Natural killer cell (primary cell): Measurements from ENCODE around the gene GALNT13. TPM values are rescaled to one million over a fixed set of nuclear protein-coding genes. Genes with fewer than 3 reads are reported as not detected.

Experiments used
- ATAC-seq, 3 donors: fragments of 150-1000 bp in 2 of 3; fragments of 200-7000 bp in 1 of 3; cut with Tn5 transposase; 1 replicate in 1 of 3; 2 replicates in 2 of 3; pipeline ENCODE4 v1.10.0; 2021; ENCODE audit warnings: mild to moderate bottlenecking in 2 of 3, moderate library complexity in 2 of 3
- DNase-seq, 2 donors: peaks; one replicate each; pipeline versions ENCODE4 v3.0.0 to v3.0.0-alpha.2; 2013 to 2021; ENCODE audit warnings: mixed read lengths in 1 of 2
- H3K27ac ChIP-seq: one replicate; pipeline ENCODE4 v1.5.1; 2013; ENCODE audit warnings: mild to moderate bottlenecking, low read length
- H3K27me3 ChIP-seq: one replicate; pipeline ENCODE4 v1.6.1; 2013; ENCODE audit warnings: low read length; ENCODE audit not compliant: control insufficient read depth, insufficient read depth
- H3K36me3 ChIP-seq: one replicate; pipeline ENCODE4 v1.6.1; 2013; ENCODE audit warnings: low read length; ENCODE audit not compliant: control insufficient read depth, insufficient read depth
- H3K4me1 ChIP-seq: one replicate; pipeline ENCODE4 v1.6.1; 2013; ENCODE audit warnings: low read length; ENCODE audit not compliant: control insufficient read depth, insufficient read depth
- H3K4me3 ChIP-seq: one replicate; pipeline ENCODE4 v1.5.1; 2013; ENCODE audit warnings: low read length
- H3K9me3 ChIP-seq: one replicate; pipeline ENCODE4 v1.6.1; 2013; ENCODE audit warnings: low read length; ENCODE audit not compliant: control insufficient read depth, insufficient read depth
- H3K27ac Mint-ChIP-seq, 2 donors: one replicate each; pipeline ENCODE4 v1.8.0; 2022; ENCODE audit warnings: mild to moderate bottlenecking in 2 of 2, mixed read lengths in 2 of 2, moderate library complexity in 1 of 2
- H3K27me3 Mint-ChIP-seq, 2 donors: one replicate each; pipeline ENCODE4 v1.8.0; 2022; ENCODE audit warnings: low read depth in 2 of 2, mixed read lengths in 2 of 2
- H3K36me3 Mint-ChIP-seq: one replicate; pipeline ENCODE4 v1.8.0; 2022; ENCODE audit warnings: mixed read lengths
- H3K4me1 Mint-ChIP-seq, 2 donors: one replicate each; pipeline ENCODE4 v1.8.0; 2022; ENCODE audit warnings: mixed read lengths in 2 of 2
- H3K4me3 Mint-ChIP-seq: one replicate; pipeline ENCODE4 v1.8.0; 2022; ENCODE audit warnings: mild to moderate bottlenecking, moderate library complexity, mixed read lengths
- H3K9me3 Mint-ChIP-seq, 2 donors: one replicate each; pipeline ENCODE4 v1.8.0; 2022; ENCODE audit warnings: mixed read lengths in 2 of 2
- CTCF ChIP-seq: fragments of 200-600 bp; IDR thresholded peaks from one replicate; pipeline ENCODE4 v1.8.0; 2022; ENCODE audit warnings: antibody characterized with exemption
- WGBS: methylation state at CpG from one replicate; pipeline ENCODE4 v1.1.7; 2013; ENCODE audit warnings: missing lambda C conversion rate; ENCODE audit not compliant: insufficient coverage; 5-methylcytosine and 5-hydroxymethylcytosine counted together
- intact Hi-C: fragments of 100-400 bp; cut with micrococcal nuclease; formaldehyde crosslinking; loops from one replicate; pipeline ENCODE4 v1.14.2; 2022
- total RNA-seq, 4 donors: library from RNA; stranded (reverse); fragments of 120-200 nt in 1 of 4; gene quantifications; one replicate each; pipeline versions ENCODE4 v1.2.3 to v1.2.4, GENCODE V29; 2013 to 2022

Gene GALNT13
- total RNA-seq, 3 donors from 2014 or later (not counting 1 experiment from before 2014, with no cell fraction given): not detected

- Mint-ChIP-seq H3K4me3 (no peak overlapping the region), H3K9me3 (peaks cover 7 to 13% of the 10 kb centered on the region in 2 donors), H3K4me1 (no peaks in the 10 kb centered on the region), H3K27ac (no peak overlapping the region), H3K27me3 (no peaks in the 10 kb centered on the region), H3K36me3 (peaks cover 8% of the 10 kb centered on the region)
- no peaks in the 10 kb centered on the region for H3K27me3 ChIP-seq
- intact Hi-C loops: no loop called here
- no peak for TF ChIP-seq CTCF
- H3K36me3 ChIP-seq: no peaks in the 10 kb centered on the region
- no peak for ATAC-seq
- DNase-seq: no peak
- no peaks in the 10 kb centered on the region for H3K9me3 ChIP-seq
- no peak overlapping the region for H3K4me3 ChIP-seq
- no peaks in the 10 kb centered on the region for H3K4me1 ChIP-seq
- whole genome bisulfite sequencing: 92% methylated on average over 2 of the region's 2 CpGs
- H3K27ac ChIP-seq: no peak overlapping the region
These were observed 37.1 kb upstream of the GALNT13 start for GRCh38 chr2:153834662-153835061.

GRCh38 chr2:153858250-153858649 lies 13.5 kb upstream of the GALNT13 start:
- H3K4me3 ChIP-seq: no peak overlapping the region
- H3K27me3 Mint-ChIP-seq: no peaks in the 10 kb centered on the region
- DNase-seq: no peak
- H3K9me3 ChIP-seq: no peaks in the 10 kb centered on the region
- 93% methylated on average over 1 of the region's 1 CpG for WGBS
- TF ChIP-seq CTCF: no peak
- intact Hi-C loops: no loop called here
- no peaks in the 10 kb centered on the region for H3K36me3 ChIP-seq
- no peak overlapping the region for H3K4me3 Mint-ChIP-seq
- H3K36me3 Mint-ChIP-seq: no peaks in the 10 kb centered on the region
- H3K9me3 Mint-ChIP-seq: peaks cover 5 to 16% of the 10 kb centered on the region in 2 donors
- ATAC-seq: no peak
- H3K27ac ChIP-seq: no peak overlapping the region
- H3K4me1 Mint-ChIP-seq: no peaks in the 10 kb centered on the region
- H3K4me1 ChIP-seq: no peaks in the 10 kb centered on the region
- H3K27ac Mint-ChIP-seq: no peak overlapping the region
- H3K27me3 ChIP-seq: no peaks in the 10 kb centered on the region

- Mint-ChIP-seq H3K27ac (no peak overlapping the region), H3K9me3 (peaks cover 6 to 9% of the 10 kb centered on the region in 2 donors), H3K4me3 (no peak overlapping the region), H3K4me1 (no peaks in the 10 kb centered on the region), H3K36me3 (no peaks in the 10 kb centered on the region), H3K27me3 (no peaks in the 10 kb centered on the region)
- DNase-seq (no peak), ATAC-seq (no peak)
- Histone ChIP-seq H3K4me1 (no peaks in the 10 kb centered on the region), H3K27ac (no peak overlapping the region), H3K9me3 (no peaks in the 10 kb centered on the region), H3K27me3 (no peaks in the 10 kb centered on the region), H3K4me3 (no peak overlapping the region), H3K36me3 (no peaks in the 10 kb centered on the region)
- no peak for TF ChIP-seq CTCF
- WGBS: 9% methylated on average over 2 of the region's 2 CpGs
- intact Hi-C loops: no loop called here
These were observed 7.7 kb upstream of the GALNT13 start for GRCh38 chr2:153864022-153864421.

GRCh38 chr2:153866595-153866994 lies 5.1 kb upstream of the GALNT13 start:
- ATAC-seq: no peak
- no peaks in the 10 kb centered on the region for H3K4me1 Mint-ChIP-seq
- Histone ChIP-seq H3K36me3 (no peaks in the 10 kb centered on the region), H3K9me3 (no peaks in the 10 kb centered on the region), H3K27ac (no peak overlapping the region), H3K4me1 (no peaks in the 10 kb centered on the region), H3K27me3 (peaks cover 3% of the 10 kb centered on the region), H3K4me3 (no peak overlapping the region)
- H3K4me3 Mint-ChIP-seq: no peak overlapping the region
- H3K9me3 Mint-ChIP-seq: peaks cover 3 to 8% of the 10 kb centered on the region in 2 donors
- no peak overlapping the region for H3K27ac Mint-ChIP-seq
- no peak for DNase-seq
- intact Hi-C loops: no loop called here
- no peaks in the 10 kb centered on the region for H3K27me3 Mint-ChIP-seq
- H3K36me3 Mint-ChIP-seq: no peaks in the 10 kb centered on the region
- TF ChIP-seq CTCF: no peak
